MV-4-11 (cell line): ENCODE results near the gene TFCP2.

Source experiments
- DNase-seq: peaks from one replicate; lab custom pipeline; 2025; lab: John Stamatoyannopoulos, UW

TFCP2 gene

GRCh38 chr12:51150777-51151176 lies 22.2 kb downstream of the TFCP2 start:
- DNase-seq: no peak

- DNase-seq: no peak
Observed at GRCh38 chr12:51147309-51147708, 25.6 kb downstream of the TFCP2 start.

GRCh38 chr12:51139292-51139844 lies 33.6 kb downstream of the TFCP2 start:
- no peak for DNase-seq

- peak; percentile 39 for DNase-seq
Observed at GRCh38 chr12:51132693-51133092, 40.2 kb downstream of the TFCP2 start.

- peak; percentile 65 for DNase-seq
Observed at GRCh38 chr12:51131745-51132521, 41.0 kb downstream of the TFCP2 start.

GRCh38 chr12:51128919-51129318 lies 44.0 kb downstream of the TFCP2 start:
- no peak for DNase-seq

- DNase-seq: no peak
Observed at GRCh38 chr12:51127050-51127729, 45.7 kb downstream of the TFCP2 start.

GRCh38 chr12:51126297-51126696 lies 46.6 kb downstream of the TFCP2 start:
- DNase-seq: no peak

GRCh38 chr12:51124504-51124903 lies 48.4 kb downstream of the TFCP2 start:
- DNase-seq: no peak

GRCh38 chr12:51122844-51123243 lies 50.1 kb downstream of the TFCP2 start:
- no peak for DNase-seq

GRCh38 chr12:51118706-51119105 lies 54.2 kb downstream of the TFCP2 start:
- no peak for DNase-seq

GRCh38 chr12:51115533-51115932 lies 57.4 kb downstream of the TFCP2 start:
- DNase-seq: no peak

- peak; percentile 75 for DNase-seq
Observed at GRCh38 chr12:51108136-51108535, 64.8 kb downstream of the TFCP2 start.

- no peak for DNase-seq
Observed at GRCh38 chr12:51103977-51104376, 69.0 kb downstream of the TFCP2 start.

- DNase-seq: no peak
Observed at GRCh38 chr12:51098611-51099010, 74.3 kb downstream of the TFCP2 start.

GRCh38 chr12:51090705-51091229 lies 82.2 kb downstream of the TFCP2 start:
- DNase-seq: no peak

GRCh38 chr12:51087818-51088217 lies 85.1 kb downstream of the TFCP2 start:
- no peak for DNase-seq

GRCh38 chr12:51086933-51087332 lies 86.0 kb downstream of the TFCP2 start:
- no peak for DNase-seq

- DNase-seq: peak; percentile 66
Observed at GRCh38 chr12:51085757-51086156, 87.2 kb downstream of the TFCP2 start.

GRCh38 chr12:51083126-51083833 lies 89.7 kb downstream of the TFCP2 start, which contains the start of gene CSRNP2:
Gene CSRNP2, minus strand, starts transcription at chr12:51083596. Its CDS starts 7,035 bp downstream, at chr12:51076561.
- peak; percentile 91 for DNase-seq

GRCh38 chr12:51082561-51083125 lies 90.3 kb downstream of the TFCP2 start:
- DNase-seq: peak; percentile 17

GRCh38 chr12:51081421-51081820 lies 91.5 kb downstream of the TFCP2 start:
- DNase-seq: no peak
